ENCODE results near the gene DENND1A.

The DENND1A gene

GRCh38 chr9:123471843-123472570 lies 457.9 kb downstream of the DENND1A start:
- no peak for DNase-seq (ENCODE audit: low read depth in 3 of 3, low spot score in 1 of 3)

GRCh38 chr9:123470991-123471770 lies 458.7 kb downstream of the DENND1A start:
- DNase-seq (ENCODE audit: low read depth in 3 of 3, low spot score in 1 of 3) = no peak

- no peak for DNase-seq (ENCODE audit: low read depth in 3 of 3, low spot score in 1 of 3)
These were observed 459.7 kb downstream of the DENND1A start for GRCh38 chr9:123470121-123470782.

GRCh38 chr9:123469282-123469681 lies 460.6 kb downstream of the DENND1A start:
- no peak for DNase-seq (ENCODE audit: low read depth in 3 of 3, low spot score in 1 of 3)

- no peak for DNase-seq (ENCODE audit: low read depth in 3 of 3, low spot score in 1 of 3)
These were observed 461.4 kb downstream of the DENND1A start for GRCh38 chr9:123468541-123468940.

GRCh38 chr9:123465304-123465703 lies 464.6 kb downstream of the DENND1A start:
- DNase-seq (ENCODE audit: low read depth in 3 of 3, low spot score in 1 of 3) = no peak

GRCh38 chr9:123460091-123460490 lies 469.8 kb downstream of the DENND1A start:
- DNase-seq (ENCODE audit: low read depth in 3 of 3, low spot score in 1 of 3) = no peak

GRCh38 chr9:123457583-123457982 lies 472.3 kb downstream of the DENND1A start:
- DNase-seq (ENCODE audit: low read depth in 3 of 3, low spot score in 1 of 3) = no peak

- DNase-seq (ENCODE audit: low read depth in 3 of 3, low spot score in 1 of 3) = no peak
These were observed 473.9 kb downstream of the DENND1A start for GRCh38 chr9:123456011-123456410.

GRCh38 chr9:123455187-123455586 lies 474.7 kb downstream of the DENND1A start:
- DNase-seq (ENCODE audit: low read depth in 3 of 3, low spot score in 1 of 3) = no peak

- no peak for DNase-seq (ENCODE audit: low read depth in 3 of 3, low spot score in 1 of 3)
These were observed 475.6 kb downstream of the DENND1A start for GRCh38 chr9:123454361-123454760.

GRCh38 chr9:123453831-123454321 lies 476.1 kb downstream of the DENND1A start:
- DNase-seq (ENCODE audit: low read depth in 3 of 3, low spot score in 1 of 3) = no peak

- DNase-seq (ENCODE audit: low read depth in 3 of 3, low spot score in 1 of 3) = no peak
These were observed 476.8 kb downstream of the DENND1A start for GRCh38 chr9:123453076-123453667.

GRCh38 chr9:123450996-123451395 lies 478.9 kb downstream of the DENND1A start:
- DNase-seq (ENCODE audit: low read depth in 3 of 3, low spot score in 1 of 3) = no peak

GRCh38 chr9:123450098-123450770 lies 479.7 kb downstream of the DENND1A start:
- no peak for DNase-seq (ENCODE audit: low read depth in 3 of 3, low spot score in 1 of 3)

GRCh38 chr9:123447934-123448646 lies 481.8 kb downstream of the DENND1A start:
- DNase-seq (ENCODE audit: low read depth in 3 of 3, low spot score in 1 of 3) = no peak

GRCh38 chr9:123445981-123446610 lies 483.8 kb downstream of the DENND1A start:
- DNase-seq (ENCODE audit: low read depth in 3 of 3, low spot score in 1 of 3) = no peak

- no peak for DNase-seq (ENCODE audit: low read depth in 3 of 3, low spot score in 1 of 3)
These were observed 484.8 kb downstream of the DENND1A start for GRCh38 chr9:123445116-123445515.

GRCh38 chr9:123441769-123442168 lies 488.2 kb downstream of the DENND1A start:
- DNase-seq (ENCODE audit: low read depth in 3 of 3, low spot score in 1 of 3) = no peak

- no peak for DNase-seq (ENCODE audit: low read depth in 3 of 3, low spot score in 1 of 3)
These were observed 489.7 kb downstream of the DENND1A start for GRCh38 chr9:123440256-123440655.
